ENCODE measurements around the gene MGAT3.

The MGAT3 gene

GRCh38 chr22:39449708-39450107, 7.1 kb upstream of the MGAT3 start:
- no peak for DNase-seq (ENCODE audit: low read depth in 2 of 3, low spot score in 2 of 3)

- no peak for DNase-seq (ENCODE audit: low read depth in 2 of 3, low spot score in 2 of 3)
Measured at GRCh38 chr22:39450258-39450955, 6.4 kb upstream of the MGAT3 start.

GRCh38 chr22:39452740-39453040, 4.1 kb upstream of the MGAT3 start:
- no peak for DNase-seq (ENCODE audit: low read depth in 2 of 3, low spot score in 2 of 3)

DNA sequence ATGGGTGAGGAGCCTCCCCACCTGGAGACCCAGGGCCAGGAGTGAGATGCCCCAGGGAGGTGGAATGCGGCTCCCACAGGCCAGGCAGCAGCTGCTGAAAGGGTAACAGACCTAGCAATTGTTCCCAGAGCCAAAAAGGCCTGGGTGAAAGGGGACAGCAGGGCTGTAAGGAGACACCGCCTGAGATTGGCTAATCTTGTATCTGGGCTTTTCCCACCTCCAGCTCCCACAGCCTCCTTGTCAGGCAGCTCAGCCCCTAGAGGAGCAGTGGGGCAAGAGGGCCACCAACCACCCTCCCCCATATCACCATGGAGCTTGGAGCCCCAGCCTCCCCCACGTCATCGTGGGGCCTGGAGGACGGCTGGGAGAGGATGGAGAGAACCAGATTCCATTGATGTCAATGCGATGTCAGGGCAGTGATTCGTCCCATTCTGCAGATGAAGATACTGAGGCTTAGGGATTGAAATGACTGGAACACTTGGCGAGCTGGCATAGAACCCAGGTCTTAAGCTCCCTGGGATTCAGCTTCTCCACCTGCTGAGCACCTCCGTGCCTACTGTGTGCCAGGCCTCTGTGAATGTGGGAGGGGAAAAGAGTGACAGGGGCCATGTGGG, 2.9 kb upstream of the MGAT3 start:
- DNase-seq (ENCODE audit: low read depth in 2 of 3, low spot score in 2 of 3) = no peak

DNA sequence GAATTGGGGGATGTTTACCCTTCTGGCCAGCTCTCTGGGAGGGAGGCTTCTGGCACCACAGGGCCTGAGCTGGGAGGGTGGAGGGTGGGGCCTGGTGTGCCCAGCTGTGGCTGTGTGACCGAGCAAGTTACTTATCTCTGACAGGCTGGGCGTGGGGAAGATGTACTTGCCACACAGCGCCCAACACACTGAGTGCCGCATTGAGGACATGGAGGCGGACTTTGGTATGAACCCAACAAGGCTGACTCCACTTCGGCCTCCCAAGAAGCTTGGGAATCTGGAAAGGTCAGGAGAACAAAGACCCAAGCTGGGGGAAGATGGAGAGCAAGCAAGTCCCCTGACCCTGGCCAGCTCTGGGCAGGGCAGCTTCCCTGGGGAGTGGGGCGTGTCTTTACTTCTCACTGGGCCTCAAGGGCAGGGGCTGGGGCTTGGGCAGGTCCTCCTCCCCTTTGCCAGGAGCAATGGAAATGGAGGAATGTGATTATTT, 2.4 kb upstream of the MGAT3 start:
- DNase-seq (ENCODE audit: low read depth in 2 of 3, low spot score in 2 of 3) = no peak

- no peak for DNase-seq (ENCODE audit: low read depth in 2 of 3, low spot score in 2 of 3)
Measured at GRCh38 chr22:39457198-39457555, 365 bp downstream of the MGAT3 start.

DNA sequence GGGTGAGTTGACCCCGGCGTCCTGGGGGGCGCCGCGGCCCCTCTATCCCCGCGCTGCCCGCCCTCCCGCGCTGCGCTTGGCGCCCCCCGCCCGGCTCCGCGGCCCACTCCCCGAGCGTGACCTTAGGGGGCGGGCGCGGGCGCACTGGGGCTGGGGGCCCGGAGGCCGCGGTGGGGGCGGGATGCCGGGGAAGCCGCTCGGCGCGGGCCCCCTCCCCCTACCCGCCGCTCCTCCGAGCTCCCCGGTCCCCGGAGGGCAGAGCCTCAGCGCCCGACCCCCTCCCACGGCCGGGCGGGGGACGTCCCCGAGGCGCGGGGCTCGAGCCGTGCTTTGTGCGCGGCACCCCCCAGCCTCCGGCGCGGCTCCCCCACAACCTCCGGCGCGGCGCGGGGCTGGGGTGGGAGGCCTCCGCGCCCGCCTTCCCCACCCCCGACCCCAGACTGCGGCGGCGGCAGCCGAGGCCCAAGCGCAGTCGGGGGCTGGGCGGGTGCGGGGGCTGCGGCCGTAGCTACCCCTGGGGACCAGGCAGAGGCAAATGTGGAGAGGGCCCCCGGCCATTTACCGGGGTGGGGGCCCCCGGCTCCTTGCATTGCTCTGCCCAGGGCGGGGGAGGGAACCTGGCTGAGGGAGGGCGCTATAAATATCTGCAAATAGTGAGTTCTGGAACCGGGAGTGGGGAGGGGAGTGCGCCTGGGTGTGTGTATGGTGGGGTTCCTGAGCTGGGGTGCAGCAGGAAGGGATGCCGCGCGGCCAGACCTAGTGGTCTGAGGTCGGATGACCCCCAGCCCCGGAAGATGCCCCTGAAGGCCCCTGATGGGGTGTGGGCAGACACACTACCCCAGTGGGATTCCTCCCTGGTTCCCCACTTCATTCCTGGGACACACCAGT, 988 bp downstream of the MGAT3 start:
- DNase-seq (ENCODE audit: low read depth in 2 of 3, low spot score in 2 of 3) = no peak

DNA sequence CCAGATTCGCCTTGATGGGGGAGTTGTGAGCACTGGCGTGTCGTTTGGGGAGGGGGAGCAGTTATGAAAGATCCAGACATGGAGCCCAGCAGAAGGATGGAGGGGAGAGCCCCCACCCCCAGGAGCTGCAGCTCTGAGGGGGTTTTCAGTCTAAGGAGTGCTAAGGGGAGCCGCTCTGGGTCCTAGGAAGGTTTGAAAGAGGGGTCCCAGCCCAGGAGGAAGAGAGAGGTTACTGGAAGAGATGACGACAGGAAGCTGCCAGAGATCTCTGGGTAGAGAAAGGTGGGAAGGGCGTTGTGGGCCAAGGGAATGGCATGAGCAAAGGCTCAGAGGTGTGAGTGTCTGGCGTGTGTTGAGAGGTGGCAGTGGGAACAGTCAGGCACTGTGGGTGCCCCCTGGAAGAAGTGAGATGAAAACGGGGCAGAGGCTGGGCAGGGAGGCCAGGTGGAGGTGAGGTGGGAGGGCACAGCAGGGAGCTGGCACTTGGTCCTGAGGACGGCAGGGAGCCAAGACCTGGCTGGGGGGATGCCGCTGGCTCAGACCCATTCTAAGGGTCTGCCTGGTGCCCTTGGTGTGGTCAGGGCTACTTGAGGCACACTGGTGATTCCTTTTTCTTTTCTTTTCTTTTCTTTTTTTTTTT, 1.8 kb downstream of the MGAT3 start:
- DNase-seq (ENCODE audit: low read depth in 2 of 3, low spot score in 2 of 3) = no peak

- DNase-seq (ENCODE audit: low read depth in 2 of 3, low spot score in 2 of 3) = no peak
Measured at GRCh38 chr22:39459681-39460080, 2.9 kb downstream of the MGAT3 start.

DNA sequence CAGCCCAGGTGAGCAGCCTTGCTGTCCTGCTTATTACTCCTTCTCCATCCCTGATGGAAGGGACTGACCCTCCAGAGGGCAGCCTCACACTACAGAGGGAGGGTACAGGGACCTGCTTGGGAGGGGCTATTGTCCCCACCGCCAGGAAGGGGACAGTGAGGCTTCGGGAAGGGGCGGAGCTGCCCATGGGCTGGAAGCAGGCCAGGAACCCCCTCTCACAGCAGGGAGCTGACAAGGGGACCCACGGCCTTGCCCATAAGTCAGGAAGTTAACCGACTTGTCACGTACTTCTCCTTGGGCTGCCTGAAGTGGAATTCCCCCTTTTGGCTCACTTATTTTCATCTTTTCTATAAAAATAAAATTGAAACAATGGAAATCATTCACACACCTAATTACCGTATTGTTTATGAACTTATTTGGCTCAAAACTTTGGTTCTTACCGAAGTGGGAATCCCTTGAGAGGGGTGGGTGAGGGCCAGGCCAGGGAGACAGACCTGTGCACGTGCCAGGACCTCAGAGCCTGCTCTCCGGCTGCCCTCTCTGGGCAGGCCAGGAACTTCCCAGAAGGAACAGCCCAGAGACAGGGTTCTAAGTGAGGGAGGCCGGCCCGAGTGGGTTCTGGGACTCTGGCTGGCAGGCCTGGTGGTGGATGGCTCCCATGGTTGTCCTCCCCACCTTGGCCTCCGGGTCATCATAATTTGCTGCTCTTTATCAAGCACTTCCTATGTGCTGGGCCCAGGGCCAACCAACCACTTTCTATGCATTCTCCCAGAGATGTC, 5.8 kb downstream of the MGAT3 start:
- DNase-seq (ENCODE audit: low read depth in 2 of 3, low spot score in 2 of 3) = no peak

DNA sequence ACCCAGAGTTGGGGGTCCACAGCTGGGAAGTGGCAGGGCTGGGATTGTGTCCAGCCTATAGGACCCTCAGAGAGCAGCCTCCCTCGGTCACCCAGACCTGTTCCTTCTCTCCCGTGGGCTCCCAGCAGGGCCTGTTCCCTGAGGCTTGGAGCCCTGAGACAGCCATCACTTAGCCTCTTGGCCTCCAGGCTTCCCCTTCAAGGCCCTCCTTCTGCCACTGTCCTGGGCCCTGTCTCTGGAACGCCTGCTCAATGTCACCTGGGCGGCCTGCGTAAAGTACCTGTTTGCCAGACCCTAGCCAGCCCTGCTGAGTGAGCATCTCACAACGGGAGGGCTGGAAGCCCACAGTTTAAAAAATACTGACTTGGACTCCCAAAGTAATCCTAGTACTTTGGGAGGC, 6.5 kb downstream of the MGAT3 start:
- DNase-seq (ENCODE audit: low read depth in 2 of 3, low spot score in 2 of 3) = no peak

GRCh38 chr22:39463931-39464390, 7.1 kb downstream of the MGAT3 start:
- DNase-seq (ENCODE audit: low read depth in 2 of 3, low spot score in 2 of 3) = no peak

- DNase-seq (ENCODE audit: low read depth in 2 of 3, low spot score in 2 of 3) = no peak
Measured at GRCh38 chr22:39466228-39467006, 9.6 kb downstream of the MGAT3 start.

- no peak for DNase-seq (ENCODE audit: low read depth in 2 of 3, low spot score in 2 of 3)
Measured at GRCh38 chr22:39467390-39467895, 10.6 kb downstream of the MGAT3 start.

GRCh38 chr22:39468487-39469325, 11.9 kb downstream of the MGAT3 start:
- DNase-seq (ENCODE audit: low read depth in 2 of 3, low spot score in 2 of 3) = no peak

DNA sequence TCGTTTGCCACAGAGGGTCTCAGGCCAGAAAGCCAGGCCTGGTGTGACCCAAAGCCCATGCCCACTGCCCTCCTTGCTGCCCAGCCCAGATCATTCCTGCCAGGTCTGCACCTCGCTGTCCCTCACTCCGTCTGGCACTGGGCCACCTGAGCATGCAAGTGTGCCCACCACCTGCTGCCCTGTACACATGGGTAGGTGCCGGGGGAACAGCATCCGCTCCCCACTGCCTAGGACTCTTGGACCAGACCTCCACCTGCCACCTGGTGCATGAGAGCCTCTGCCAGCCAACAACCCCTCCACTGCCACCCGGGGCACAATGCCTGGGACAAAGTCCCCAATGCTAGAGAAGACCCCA, 12.5 kb downstream of the MGAT3 start:
- DNase-seq (ENCODE audit: low read depth in 2 of 3, low spot score in 2 of 3) = no peak

- DNase-seq (ENCODE audit: low read depth in 2 of 3, low spot score in 2 of 3) = no peak
Measured at GRCh38 chr22:39469681-39470450, 13.1 kb downstream of the MGAT3 start.
